ENCODE data around the gene RAB35.

RAB35 gene

DNA sequence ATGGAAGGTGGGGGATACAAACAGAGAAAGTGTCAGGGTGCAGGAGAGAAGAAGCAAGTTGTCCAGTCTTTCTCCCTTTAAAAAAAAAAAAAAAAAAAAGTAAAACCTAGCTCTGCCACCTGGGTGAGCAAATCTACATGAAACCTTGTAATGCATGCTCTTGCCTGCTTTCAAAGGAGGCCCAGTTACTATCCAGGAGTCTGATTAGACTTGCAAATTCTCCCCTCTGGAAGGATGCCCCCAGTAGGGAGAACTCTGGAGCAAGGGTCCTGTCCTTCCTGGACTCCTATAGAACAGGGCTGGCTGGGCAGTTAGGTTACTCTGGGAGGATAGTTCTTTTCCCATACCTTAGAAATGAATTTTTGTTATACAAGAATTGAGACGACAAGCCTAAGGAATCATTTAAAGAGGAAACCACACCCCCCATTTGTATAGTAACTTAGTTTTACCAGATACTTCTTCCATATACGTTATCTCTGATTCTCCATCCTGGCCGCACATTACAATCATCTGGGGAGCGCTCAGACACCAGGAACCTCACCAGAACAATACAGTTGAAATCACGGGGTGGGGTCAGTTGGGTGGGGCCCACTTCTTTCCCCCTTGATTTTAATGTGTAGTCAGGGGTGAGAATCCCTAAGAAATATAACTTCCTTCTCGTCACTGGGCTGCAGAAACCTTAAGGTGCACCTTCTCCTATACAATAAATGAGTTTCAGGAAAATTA, 30.5 kb downstream of the RAB35 start:
- Histone ChIP-seq H3K36me3 (ENCODE audit: insufficient read depth, low read length) (peaks cover 7% of the 10 kb centered on the region), H3K4me3 (ENCODE audit: low read depth, low read length, poor library complexity, severe bottlenecking) (no peak overlapping the region), H3K27me3 (ENCODE audit: insufficient read depth, low read length) (no peaks in the 10 kb centered on the region), H3K79me2 (ENCODE audit: insufficient read depth, low read length) (no peaks in the 10 kb centered on the region), H3F3A (ENCODE audit: insufficient read depth, low read length) (peaks cover 7% of the 10 kb centered on the region; the same call in 1 of the 2 replicates), H3K9me3 (ENCODE audit: low read length) (no peaks in the 10 kb centered on the region), H4K20me1 (ENCODE audit: insufficient read depth, low read length) (no peaks in the 10 kb centered on the region), H3K27ac (ENCODE audit: low read depth, low read length, poor library complexity, severe bottlenecking) (peak overlapping the region; percentile 59), H3K4me2 (ENCODE audit: low read length) (peak overlapping the region; percentile 65; the same call in 1 of the 2 replicates), H3K4me1 (ENCODE audit: insufficient read depth, low read length, severe bottlenecking) (peaks cover 27% of the 10 kb centered on the region), H3K9ac (ENCODE audit: low read length) (peak overlapping the region; percentile 51; the same call in 1 of the 2 replicates), H3K9me2 (ENCODE audit: low read depth, low read length) (no peaks in the 10 kb centered on the region), H2AFZ (ENCODE audit: low read length) (no peak overlapping the region)
- TF ChIP-seq EZH2 (IDR thresholded peaks at IDR 0.05; ENCODE audit: borderline replicate concordance, low read length): no peak
- TF ChIP-seq, protein P1, sequence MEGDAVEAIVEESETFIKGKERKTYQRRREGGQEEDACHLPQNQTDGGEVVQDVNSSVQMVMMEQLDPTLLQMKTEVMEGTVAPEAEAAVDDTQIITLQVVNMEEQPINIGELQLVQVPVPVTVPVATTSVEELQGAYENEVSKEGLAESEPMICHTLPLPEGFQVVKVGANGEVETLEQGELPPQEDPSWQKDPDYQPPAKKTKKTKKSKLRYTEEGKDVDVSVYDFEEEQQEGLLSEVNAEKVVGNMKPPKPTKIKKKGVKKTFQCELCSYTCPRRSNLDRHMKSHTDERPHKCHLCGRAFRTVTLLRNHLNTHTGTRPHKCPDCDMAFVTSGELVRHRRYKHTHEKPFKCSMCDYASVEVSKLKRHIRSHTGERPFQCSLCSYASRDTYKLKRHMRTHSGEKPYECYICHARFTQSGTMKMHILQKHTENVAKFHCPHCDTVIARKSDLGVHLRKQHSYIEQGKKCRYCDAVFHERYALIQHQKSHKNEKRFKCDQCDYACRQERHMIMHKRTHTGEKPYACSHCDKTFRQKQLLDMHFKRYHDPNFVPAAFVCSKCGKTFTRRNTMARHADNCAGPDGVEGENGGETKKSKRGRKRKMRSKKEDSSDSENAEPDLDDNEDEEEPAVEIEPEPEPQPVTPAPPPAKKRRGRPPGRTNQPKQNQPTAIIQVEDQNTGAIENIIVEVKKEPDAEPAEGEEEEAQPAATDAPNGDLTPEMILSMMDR (IDR thresholded peaks at IDR 0.05; ENCODE audit: low read length): no peak

- Histone ChIP-seq H2AFZ (ENCODE audit: low read length) (no peak overlapping the region), H3K36me3 (ENCODE audit: insufficient read depth, low read length) (peaks cover 13% of the 10 kb centered on the region), H3K9me2 (ENCODE audit: low read depth, low read length) (no peaks in the 10 kb centered on the region), H3K79me2 (ENCODE audit: insufficient read depth, low read length) (no peaks in the 10 kb centered on the region), H3K9me3 (ENCODE audit: low read length) (no peaks in the 10 kb centered on the region), H3F3A (ENCODE audit: insufficient read depth, low read length) (peaks cover 3% of the 10 kb centered on the region; the same call in 1 of the 2 replicates), H3K4me3 (ENCODE audit: low read depth, low read length, poor library complexity, severe bottlenecking) (no peak overlapping the region), H3K27ac (ENCODE audit: low read depth, low read length, poor library complexity, severe bottlenecking) (no peak overlapping the region), H3K9ac (ENCODE audit: low read length) (no peak overlapping the region), H3K4me1 (ENCODE audit: insufficient read depth, low read length, severe bottlenecking) (peaks cover 8% of the 10 kb centered on the region), H4K20me1 (ENCODE audit: insufficient read depth, low read length) (no peaks in the 10 kb centered on the region), H3K4me2 (ENCODE audit: low read length) (no peak overlapping the region), H3K27me3 (ENCODE audit: insufficient read depth, low read length) (no peaks in the 10 kb centered on the region)
- TF ChIP-seq EZH2 (IDR thresholded peaks at IDR 0.05; ENCODE audit: borderline replicate concordance, low read length): no peak
- TF ChIP-seq, protein P1 (IDR thresholded peaks at IDR 0.05; ENCODE audit: low read length): no peak
Observed at GRCh38 chr12:120081641-120082040, 34.9 kb downstream of the RAB35 start.

GRCh38 chr12:120079411-120080400, 36.8 kb downstream of the RAB35 start:
- Histone ChIP-seq H3K4me3 (ENCODE audit: low read depth, low read length, poor library complexity, severe bottlenecking) (no peak overlapping the region), H4K20me1 (ENCODE audit: insufficient read depth, low read length) (no peaks in the 10 kb centered on the region), H2AFZ (ENCODE audit: low read length) (no peak overlapping the region), H3K4me2 (ENCODE audit: low read length) (no peak overlapping the region), H3K4me1 (ENCODE audit: insufficient read depth, low read length, severe bottlenecking) (no peaks in the 10 kb centered on the region), H3K9me2 (ENCODE audit: low read depth, low read length) (no peaks in the 10 kb centered on the region), H3K27me3 (ENCODE audit: insufficient read depth, low read length) (no peaks in the 10 kb centered on the region), H3K79me2 (ENCODE audit: insufficient read depth, low read length) (no peaks in the 10 kb centered on the region), H3K36me3 (ENCODE audit: insufficient read depth, low read length) (peaks cover 17% of the 10 kb centered on the region), H3K9ac (ENCODE audit: low read length) (no peak overlapping the region), H3K9me3 (ENCODE audit: low read length) (no peaks in the 10 kb centered on the region), H3F3A (ENCODE audit: insufficient read depth, low read length) (no peaks in the 10 kb centered on the region), H3K27ac (ENCODE audit: low read depth, low read length, poor library complexity, severe bottlenecking) (no peak overlapping the region)
- TF ChIP-seq, protein P1 (IDR thresholded peaks at IDR 0.05; ENCODE audit: low read length): no peak
- TF ChIP-seq EZH2 (IDR thresholded peaks at IDR 0.05; ENCODE audit: borderline replicate concordance, low read length): no peak

All from OCI-LY1 (cell line).